Left lung (tissue), 10 donors: ENCODE measurements around the gene SERPINI1. TPM values are rescaled to one million over a fixed set of nuclear protein-coding genes. Genes with fewer than 3 reads are reported as not detected.

Source experiments
- ATAC-seq: fragments of 200-7000 bp; cut with Tn5 transposase; one replicate; pipeline ENCODE4 v1.9.1; 2020; ENCODE audit warnings: moderate library complexity
- DNase-seq, 4 donors: peaks; one replicate each; pipeline ENCODE4 v3.0.0-alpha.2; 2013 to 2020
- H3K27ac ChIP-seq, 2 donors: fragments of 200-600 bp; sonication (generic) in 1 of 2; one replicate each; pipeline versions ENCODE4 v1.5.0 to v1.8.0; 2020 to 2021
- H3K27me3 ChIP-seq, 2 donors: fragments of 200-600 bp; sonication (generic) in 1 of 2; one replicate each; pipeline versions ENCODE4 v1.5.0 to v1.8.0; 2020 to 2021
- H3K36me3 ChIP-seq, 2 donors: fragments of 200-600 bp; sonication (generic) in 1 of 2; one replicate each; pipeline versions ENCODE4 v1.5.0 to v1.8.0; 2020 to 2021
- H3K4me1 ChIP-seq, 2 donors: fragments of 200-600 bp; one replicate each; pipeline ENCODE4 v1.8.0; 2021
- H3K4me3 ChIP-seq, 2 donors: fragments of 200-600 bp; sonication (generic) in 1 of 2; one replicate each; pipeline versions ENCODE4 v1.5.0 to v1.8.0; 2020 to 2021; ENCODE audit warnings: mild to moderate bottlenecking in 1 of 2
- H3K9me3 ChIP-seq, 2 donors: fragments of 200-600 bp; sonication (generic) in 1 of 2; one replicate each; pipeline versions ENCODE4 v1.5.0 to v1.8.0; 2020 to 2021
- intact Hi-C, 2 donors: fragments of 100-400 bp; cut with DNase I; formaldehyde crosslinking; loops; one replicate each; pipeline versions ENCODE4 v1.11.2 to v1.14.2; 2022
- polyA plus RNA-seq, 6 donors: library from polyadenylated mRNA; unstranded; fragments of 120-200 nt; gene quantifications; one replicate each; pipeline ENCODE4 v1.2.1, GENCODE V29; 2013; ENCODE audit not compliant: insufficient read length in 6 of 6
- total RNA-seq, 2 donors: library from RNA; stranded (reverse); fragmentation: NEBNext Ultra II Directional; extraction: Animal tissue kit (Norgen Biotek cat#: 25700); gene quantifications; one replicate each; pipeline ENCODE4 v1.2.1, GENCODE V29; 2021
- TF ChIP-seq, protein P1 (sequence below), 2 donors: fragments of 200-600 bp; sonication (generic) in 1 of 2; IDR thresholded peaks; one replicate each; pipeline versions ENCODE4 v1.5.0 to v1.8.0; 2021; ENCODE audit warnings: antibody characterized with exemption in 2 of 2
- donor health status: DM: no; HTN: yes; CAD: no.
- donor health status: DM: no; HTN: no; CAD: no.

Gene SERPINI1
- total and polyA plus RNA-seq, 8 donors: 6.1 to 19.5 (median 11.2) TPM

DNA sequence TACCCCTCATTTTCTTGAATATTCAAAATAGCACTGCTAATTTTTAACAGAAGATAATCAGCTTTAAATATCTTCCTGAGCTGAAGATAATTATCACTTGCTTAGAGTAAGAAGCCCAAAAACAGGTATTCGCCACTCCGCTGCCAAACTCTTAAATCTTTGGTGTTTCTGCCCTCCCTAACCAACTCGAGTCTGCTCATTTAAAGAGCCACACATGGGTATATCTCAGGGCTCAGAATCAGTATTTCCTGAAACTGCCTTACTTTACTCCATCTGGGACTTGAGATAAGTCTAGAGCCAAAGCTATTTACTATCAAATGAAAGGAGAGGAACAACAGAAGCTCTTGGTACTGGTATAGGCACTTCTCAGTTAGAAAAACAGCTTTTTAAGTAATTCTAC, 11.6 kb upstream of the SERPINI1 start:
- Histone ChIP-seq H3K36me3 (peaks cover 0 to 14% of the 10 kb centered on the region in 2 donors), H3K4me1 (peaks cover 0 to 14% of the 10 kb centered on the region in 2 donors), H3K9me3 (no peaks in the 10 kb centered on the region), H3K4me3 (no peak overlapping the region), H3K27me3 (no peaks in the 10 kb centered on the region), H3K27ac (no peak overlapping the region)
- TF ChIP-seq, protein P1, sequence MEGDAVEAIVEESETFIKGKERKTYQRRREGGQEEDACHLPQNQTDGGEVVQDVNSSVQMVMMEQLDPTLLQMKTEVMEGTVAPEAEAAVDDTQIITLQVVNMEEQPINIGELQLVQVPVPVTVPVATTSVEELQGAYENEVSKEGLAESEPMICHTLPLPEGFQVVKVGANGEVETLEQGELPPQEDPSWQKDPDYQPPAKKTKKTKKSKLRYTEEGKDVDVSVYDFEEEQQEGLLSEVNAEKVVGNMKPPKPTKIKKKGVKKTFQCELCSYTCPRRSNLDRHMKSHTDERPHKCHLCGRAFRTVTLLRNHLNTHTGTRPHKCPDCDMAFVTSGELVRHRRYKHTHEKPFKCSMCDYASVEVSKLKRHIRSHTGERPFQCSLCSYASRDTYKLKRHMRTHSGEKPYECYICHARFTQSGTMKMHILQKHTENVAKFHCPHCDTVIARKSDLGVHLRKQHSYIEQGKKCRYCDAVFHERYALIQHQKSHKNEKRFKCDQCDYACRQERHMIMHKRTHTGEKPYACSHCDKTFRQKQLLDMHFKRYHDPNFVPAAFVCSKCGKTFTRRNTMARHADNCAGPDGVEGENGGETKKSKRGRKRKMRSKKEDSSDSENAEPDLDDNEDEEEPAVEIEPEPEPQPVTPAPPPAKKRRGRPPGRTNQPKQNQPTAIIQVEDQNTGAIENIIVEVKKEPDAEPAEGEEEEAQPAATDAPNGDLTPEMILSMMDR (IDR thresholded peaks at IDR 0.05): no peak
- DNase-seq (no peak), ATAC-seq (no peak)
- intact Hi-C loops: no loop called here

DNA sequence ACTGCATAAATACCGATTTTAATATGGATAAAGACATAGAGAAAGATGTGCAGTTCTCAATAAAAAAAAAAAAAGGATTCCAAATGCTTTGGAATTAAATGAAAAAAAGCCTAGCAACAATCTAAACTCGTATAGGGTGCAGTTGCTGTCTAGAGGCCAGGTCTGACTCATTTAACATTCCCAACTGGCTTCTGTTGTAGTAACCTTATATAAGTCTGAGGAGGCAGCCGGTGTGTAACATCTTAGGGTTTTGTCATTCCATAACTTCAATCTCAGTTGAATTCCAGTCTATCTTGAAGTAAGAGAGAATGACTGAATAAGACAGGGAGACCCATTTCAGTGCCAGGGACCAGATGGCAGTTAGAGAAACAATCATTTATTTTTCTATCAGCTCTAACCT, 7.3 kb upstream of the SERPINI1 start:
- Histone ChIP-seq H3K4me1 (peaks cover 0 to 49% of the 10 kb centered on the region in 2 donors), H3K27ac (no peak overlapping the region), H3K9me3 (no peaks in the 10 kb centered on the region), H3K36me3 (no peaks in the 10 kb centered on the region), H3K4me3 (no peak overlapping the region), H3K27me3 (no peaks in the 10 kb centered on the region)
- TF ChIP-seq, protein P1 (IDR thresholded peaks at IDR 0.05): no peak
- ATAC-seq (peak; percentile 65), DNase-seq (no peak)
- intact Hi-C loops: no loop called here

DNA sequence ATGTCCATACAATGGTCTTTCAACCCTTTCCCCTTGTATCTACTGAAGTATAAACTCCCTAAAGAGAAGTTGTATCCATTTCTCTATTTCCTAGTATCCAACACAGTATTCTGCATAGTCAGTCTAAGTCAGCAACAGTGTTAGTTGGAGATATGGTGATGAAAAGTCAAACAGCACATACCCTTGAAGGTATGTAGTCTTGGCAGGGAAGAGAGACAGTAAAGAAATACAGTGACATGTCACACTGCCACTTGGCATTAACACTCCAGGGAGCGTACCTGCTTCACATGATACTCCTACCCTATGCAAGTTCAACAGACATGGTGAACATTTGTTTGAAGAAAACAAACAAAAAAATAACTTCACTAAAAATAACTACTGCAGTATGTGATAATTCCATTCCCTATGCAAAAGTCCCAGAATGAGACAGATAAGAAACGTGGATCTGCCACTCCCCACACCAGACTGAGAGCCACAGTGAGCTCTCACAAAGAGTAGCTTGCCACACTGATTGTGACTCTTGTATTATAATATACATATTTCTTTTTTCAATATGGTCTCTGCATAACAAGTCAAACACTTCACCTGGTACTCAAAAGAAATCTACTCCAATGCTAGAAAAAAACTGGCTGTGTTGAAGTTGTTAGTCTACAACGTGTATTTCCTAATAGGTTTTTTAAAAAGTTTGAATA, 6.7 kb upstream of the SERPINI1 start:
- TF ChIP-seq, protein P1 (IDR thresholded peaks at IDR 0.05): no peak
- Histone ChIP-seq H3K9me3 (no peaks in the 10 kb centered on the region), H3K36me3 (no peaks in the 10 kb centered on the region), H3K4me3 (no peak overlapping the region), H3K4me1 (peaks cover 0 to 55% of the 10 kb centered on the region in 2 donors), H3K27me3 (no peaks in the 10 kb centered on the region), H3K27ac (no peak overlapping the region)
- ATAC-seq: peak; percentile 83
- intact Hi-C loops: no loop called here
- no peak for DNase-seq

DNA sequence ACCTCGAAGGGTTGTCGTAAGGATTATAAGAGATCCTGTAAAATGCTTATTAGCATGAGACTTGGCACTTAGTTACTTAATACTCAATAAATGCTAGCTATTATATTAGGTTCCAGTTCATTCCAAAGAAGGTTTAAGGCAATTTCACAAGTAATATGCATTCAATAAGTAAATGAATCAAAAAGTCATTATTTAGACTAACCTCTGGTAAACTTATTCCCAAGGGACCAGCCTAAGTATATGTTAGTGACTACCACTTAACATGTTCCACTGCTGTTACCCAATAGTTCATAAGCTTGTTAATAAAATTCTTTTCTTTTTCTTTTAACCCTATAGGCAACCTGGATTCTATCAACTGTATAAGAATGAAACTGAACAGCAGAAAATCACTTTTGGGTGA, 5.9 kb upstream of the SERPINI1 start:
- Histone ChIP-seq H3K36me3 (no peaks in the 10 kb centered on the region), H3K4me3 (no peak overlapping the region), H3K9me3 (no peaks in the 10 kb centered on the region), H3K27me3 (no peaks in the 10 kb centered on the region), H3K27ac (no peak overlapping the region), H3K4me1 (peaks cover 0 to 58% of the 10 kb centered on the region in 2 donors)
- ATAC-seq (no peak), DNase-seq (no peak)
- intact Hi-C loops: no loop called here
- TF ChIP-seq, protein P1 (IDR thresholded peaks at IDR 0.05): no peak

DNA sequence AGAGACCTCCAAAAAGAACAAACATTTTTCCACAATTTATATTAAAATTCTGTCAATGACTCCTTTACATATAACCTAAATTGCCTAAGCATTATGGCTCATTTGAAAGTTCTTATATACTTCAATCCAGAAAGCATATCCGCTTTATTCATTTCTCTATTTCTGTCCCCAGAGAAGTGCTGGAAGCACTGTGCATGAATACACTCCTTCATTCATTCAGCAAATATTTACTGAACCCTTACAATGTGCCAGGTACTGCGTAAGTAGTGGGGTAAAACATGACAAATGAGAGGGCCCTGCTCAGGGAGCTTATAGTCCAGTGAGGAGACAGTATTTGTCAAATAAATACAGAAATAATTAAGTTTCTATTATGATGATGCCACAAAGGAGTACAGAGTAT, 4.1 kb upstream of the SERPINI1 start:
- intact Hi-C loops: no loop called here
- Histone ChIP-seq H3K36me3 (no peaks in the 10 kb centered on the region), H3K27me3 (no peaks in the 10 kb centered on the region), H3K4me1 (peaks cover 0 to 65% of the 10 kb centered on the region in 2 donors), H3K4me3 (no peak overlapping the region), H3K27ac (no peak overlapping the region), H3K9me3 (no peaks in the 10 kb centered on the region)
- ATAC-seq: no peak
- DNase-seq: no peak
- TF ChIP-seq, protein P1 (IDR thresholded peaks at IDR 0.05): no peak
